AG04449 (cell line): ENCODE data around the gene MYO18A.

ENCODE experiments used
- CTCF ChIA-PET: fragments of 350-600 bp; formaldehyde crosslinking; extraction: SDS; loops from one replicate; lab custom pipeline; 2021; ENCODE audit warnings: antibody characterized with exemption; lab: Yijun Ruan, JAX
- POLR2A ChIA-PET: fragments of 400-600, 350-600 bp; formaldehyde crosslinking; extraction: SDS; loops from one replicate; lab custom pipeline; 2020; ENCODE audit warnings: antibody characterized with exemption, inconsistent platforms; lab: Yijun Ruan, JAX
- DNase-seq: peaks from one replicate; pipeline ENCODE4 v3.0.0-alpha.2; 2010; ENCODE audit warnings: low read depth, low spot score
- H3K4me3 ChIP-seq: 2 replicates; pipeline ENCODE4 v1.5.1; 2011; ENCODE audit warnings: low read depth, mild to moderate bottlenecking, control low read depth, low read length
- CTCF ChIP-seq: IDR thresholded peaks from one replicate; pipeline ENCODE4 v1.5.1; 2011; ENCODE audit warnings: mild to moderate bottlenecking, moderate library complexity, low read length, control low read depth, inconsistent platforms; ENCODE audit not compliant: insufficient read depth; ENCODE audit errors: missing control alignments

Gene MYO18A

GRCh38 chr17:29032857-29033197 lies 147.4 kb downstream of the MYO18A start:
- ChIA-PET CTCF (interaction anchor here (1.5 kb wide), 1 partner anchor 79 kb away, joined by 4 read pairs; no protein-coding TSS in a partner anchor), POLR2A (no interaction called here)
- no peak overlapping the region for H3K4me3 ChIP-seq
- no peak for TF ChIP-seq CTCF
- no peak for DNase-seq

GRCh38 chr17:29032013-29032856 lies 148.0 kb downstream of the MYO18A start:
- ChIA-PET POLR2A (no interaction called here), CTCF (no interaction called here)
- DNase-seq = no peak
- no peak for TF ChIP-seq CTCF
- H3K4me3 ChIP-seq = no peak overlapping the region

- DNase-seq = no peak
- CTCF ChIA-PET = no interaction called here
- TF ChIP-seq CTCF = no peak
- POLR2A ChIA-PET = no interaction called here
- no peak overlapping the region for H3K4me3 ChIP-seq
Observed at GRCh38 chr17:29031488-29031887, 148.7 kb downstream of the MYO18A start.

- ChIA-PET CTCF (no interaction called here), POLR2A (no interaction called here)
- no peak overlapping the region for H3K4me3 ChIP-seq
- no peak for TF ChIP-seq CTCF
- no peak for DNase-seq
Observed at GRCh38 chr17:29024316-29024952, 155.8 kb downstream of the MYO18A start.

- ChIA-PET CTCF (interaction anchor here (1.9 kb wide), 1 partner anchor 95 kb away, joined by 6 read pairs; no protein-coding TSS in a partner anchor), POLR2A (no interaction called here)
- no peak for TF ChIP-seq CTCF
- no peak for DNase-seq
- no peak overlapping the region for H3K4me3 ChIP-seq
Observed at GRCh38 chr17:29022074-29022473, 158.1 kb downstream of the MYO18A start.

GRCh38 chr17:29021226-29021625 lies 159.0 kb downstream of the MYO18A start:
- POLR2A ChIA-PET = no interaction called here
- CTCF ChIA-PET = interaction anchor here (1.9 kb wide), 1 partner anchor 96 kb away, joined by 6 read pairs; no protein-coding TSS in a partner anchor

More at GRCh38 chr17:29021226-29021625, 159.0 kb downstream of the MYO18A start:
- no peak for DNase-seq
- H3K4me3 ChIP-seq = no peak overlapping the region
- TF ChIP-seq CTCF = no peak
